ENCODE results near the gene AMH. TPM values are rescaled to one million over a fixed set of nuclear protein-coding genes. Genes with fewer than 3 reads are reported as not detected.
A peak's percentile ranks its signal among the peaks of the same experiment; 100 is the strongest.

The AMH gene
- polyA plus RNA-seq, 3 donors: 0.12 TPM; not detected in 2

DNA sequence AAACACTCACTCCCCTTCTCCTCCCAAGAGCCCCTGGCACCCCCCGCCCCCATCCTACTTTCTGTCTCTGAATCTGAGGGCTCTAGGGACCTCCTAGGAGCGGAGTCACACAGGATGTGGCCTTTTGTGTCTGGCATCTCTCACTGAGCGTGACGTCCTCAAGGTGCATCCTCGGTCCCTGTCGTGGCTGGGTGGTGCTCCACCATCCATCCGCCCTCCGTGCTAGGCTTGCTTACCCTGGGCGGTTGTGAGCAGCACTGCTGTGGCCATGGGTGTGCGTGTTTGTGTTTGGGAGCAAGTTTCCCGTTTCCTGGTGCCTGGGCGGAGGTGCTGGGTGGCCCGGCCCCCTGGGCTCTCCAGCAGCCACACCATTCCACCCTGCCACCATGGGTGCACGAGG is 25.2 kb upstream of the AMH start:
- H3K36me3 Mint-ChIP-seq: peaks cover 63 to 88% of the 10 kb centered on the region in 2 donors
- H3K27me3 Mint-ChIP-seq (ENCODE audit: low read depth in 3 of 3): no peaks in the 10 kb centered on the region
- 100% methylated on average over 8 of the region's 14 CpGs for WGBS (ENCODE audit: insufficient coverage)
- peaks cover 34% of the 10 kb centered on the region for H4K20me1 ChIP-seq (ENCODE audit: insufficient read depth, low read length)
- no peak overlapping the region for H3K27ac ChIP-seq (ENCODE audit: low read depth in 1 of 2, low read length in 2 of 2)
- intact Hi-C loops (cut with micrococcal nuclease): no loop called here
- H3K9me3 Mint-ChIP-seq: peaks cover 0 to 3% (median 0%) of the 10 kb centered on the region in 7 donors
- no peak overlapping the region for H3K4me3 ChIP-seq (replicated peaks in 1 of 3; ENCODE audit: low read depth in 2 of 3, low read length in 3 of 3)
- DNase-seq: no peak
- H2AFZ ChIP-seq (ENCODE audit: insufficient read depth, low read depth, low read length, poor library complexity, severe bottlenecking): no peak overlapping the region
- no peak overlapping the region for H3K4me3 Mint-ChIP-seq
- H3K9ac ChIP-seq (ENCODE audit: insufficient read depth, low read length, poor library complexity, severe bottlenecking): no peak overlapping the region
- peak overlapping the region in 1 of 7 donors; percentile 46 for H3K27ac Mint-ChIP-seq
- peaks cover 5% of the 10 kb centered on the region for H3K79me2 ChIP-seq (ENCODE audit: insufficient read depth, low read length)
- no peak overlapping the region for H3K4me2 ChIP-seq (replicated peaks; ENCODE audit: extremely low read depth, low read length, poor library complexity, severe bottlenecking)
- no peaks in the 10 kb centered on the region for H3K27me3 ChIP-seq (ENCODE audit: control insufficient read depth in 2 of 2, insufficient read depth in 2 of 2, low read length in 2 of 2)
- H3K4me1 Mint-ChIP-seq: no peaks in the 10 kb centered on the region
- peaks cover 0 to 10% of the 10 kb centered on the region in 2 donors for H3K4me1 ChIP-seq (ENCODE audit: control insufficient read depth in 1 of 2, insufficient read depth in 2 of 2, low read length in 2 of 2)
- TF ChIP-seq CTCF (IDR thresholded peaks at IDR 0.05): no peak
- peaks cover 66 to 91% of the 10 kb centered on the region in 2 donors for H3K36me3 ChIP-seq (replicated peaks in 1 of 2; ENCODE audit: control insufficient read depth in 1 of 2, insufficient read depth in 2 of 2, low read length in 2 of 2)
- no peaks in the 10 kb centered on the region for H3K9me3 ChIP-seq (replicated peaks in 1 of 2; ENCODE audit: control insufficient read depth in 1 of 2, insufficient read depth in 1 of 2, low read length in 2 of 2)

DNA sequence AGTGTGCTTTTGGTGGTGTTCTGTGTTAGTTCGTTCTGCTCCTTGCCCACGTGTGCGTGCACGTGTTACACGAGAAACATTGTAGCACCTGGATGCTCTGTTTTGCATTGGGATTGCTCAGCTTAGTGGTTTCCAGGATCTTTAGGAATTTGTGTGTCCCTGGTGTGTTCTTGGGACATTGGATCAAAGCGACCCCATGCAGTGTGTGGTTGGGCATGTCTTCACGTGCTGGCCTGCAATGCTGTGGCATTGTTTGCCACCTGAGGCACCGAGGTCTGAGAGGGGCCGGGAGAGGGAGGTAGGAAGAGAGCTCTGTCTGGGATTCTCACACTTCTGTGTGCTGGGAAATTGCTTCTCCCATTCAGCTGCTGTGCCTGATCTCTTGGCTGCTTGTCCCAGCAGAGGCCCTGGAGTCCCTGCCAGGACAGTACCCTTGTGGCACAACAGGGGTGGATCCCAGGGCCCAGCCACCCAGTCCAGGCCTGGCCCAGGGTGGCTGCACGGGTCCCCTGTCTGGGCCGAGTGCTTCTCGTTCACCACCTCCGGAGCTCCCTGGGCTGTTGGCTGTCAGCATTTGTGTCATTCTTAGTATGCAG is 24.3 kb upstream of the AMH start:
- no peak for TF ChIP-seq CTCF (IDR thresholded peaks at IDR 0.05)
- Histone ChIP-seq H3K4me1 (ENCODE audit: control insufficient read depth in 1 of 2, insufficient read depth in 2 of 2, low read length in 2 of 2) (peaks cover 0 to 10% of the 10 kb centered on the region in 2 donors), H3K4me2 (replicated peaks; ENCODE audit: extremely low read depth, low read length, poor library complexity, severe bottlenecking) (no peak overlapping the region), H3K9me3 (replicated peaks in 1 of 2; ENCODE audit: control insufficient read depth in 1 of 2, insufficient read depth in 1 of 2, low read length in 2 of 2) (no peaks in the 10 kb centered on the region), H3K79me2 (ENCODE audit: insufficient read depth, low read length) (peaks cover 5% of the 10 kb centered on the region), H4K20me1 (ENCODE audit: insufficient read depth, low read length) (peaks cover 43% of the 10 kb centered on the region), H3K27ac (ENCODE audit: low read depth in 1 of 2, low read length in 2 of 2) (peak overlapping the region in 1 of 2 donors; percentile 6), H3K36me3 (replicated peaks in 1 of 2; ENCODE audit: control insufficient read depth in 1 of 2, insufficient read depth in 2 of 2, low read length in 2 of 2) (peaks cover 67 to 91% of the 10 kb centered on the region in 2 donors), H3K27me3 (ENCODE audit: control insufficient read depth in 2 of 2, insufficient read depth in 2 of 2, low read length in 2 of 2) (no peaks in the 10 kb centered on the region), H3K4me3 (replicated peaks in 1 of 3; ENCODE audit: low read depth in 2 of 3, low read length in 3 of 3) (no peak overlapping the region), H3K9ac (ENCODE audit: insufficient read depth, low read length, poor library complexity, severe bottlenecking) (no peak overlapping the region), H2AFZ (ENCODE audit: insufficient read depth, low read depth, low read length, poor library complexity, severe bottlenecking) (no peak overlapping the region)
- intact Hi-C loops (cut with micrococcal nuclease): no loop called here
- H3K36me3 Mint-ChIP-seq: peaks cover 60 to 87% of the 10 kb centered on the region in 2 donors
- no peak for DNase-seq
- peaks cover 0 to 3% (median 0%) of the 10 kb centered on the region in 7 donors for H3K9me3 Mint-ChIP-seq
- H3K27ac Mint-ChIP-seq: peak overlapping the region in 1 of 7 donors; percentile 5
- no peaks in the 10 kb centered on the region for H3K27me3 Mint-ChIP-seq (ENCODE audit: low read depth in 3 of 3)
- WGBS (ENCODE audit: insufficient coverage): 95% methylated on average over 10 of the region's 13 CpGs
- H3K4me1 Mint-ChIP-seq: no peaks in the 10 kb centered on the region
- no peak overlapping the region for H3K4me3 Mint-ChIP-seq

Measured in CD14-positive monocyte (primary cell).